ENCODE measurements around the gene CCDC74B.
"Not testable (repeated sequence)": the region's sequence is repeated elsewhere in the genome, so short reads cannot be mapped to it uniquely, and the experiment has no call there.

The CCDC74B gene

GRCh38 chr2:130145006-130145414, at the start of gene CCDC74B:
CCDC74B (minus strand) TSS chr2:130145112; CDS start chr2:130144996, 116 bp downstream.
- DNase-seq (ENCODE audit: low read depth, low spot score) = peak; percentile 72

- DNase-seq (ENCODE audit: low read depth, low spot score) = not testable (repeated sequence)
Measured at GRCh38 chr2:130193824-130194223, 48.9 kb upstream of the CCDC74B start.

- DNase-seq (ENCODE audit: low read depth, low spot score) = not testable (repeated sequence)
Measured at GRCh38 chr2:130192451-130192850, 47.5 kb upstream of the CCDC74B start.

GRCh38 chr2:130191319-130191718, 46.4 kb upstream of the CCDC74B start:
- not testable (repeated sequence) for DNase-seq (ENCODE audit: low read depth, low spot score)

GRCh38 chr2:130190237-130190636, 45.3 kb upstream of the CCDC74B start:
- no peak for DNase-seq (ENCODE audit: low read depth, low spot score)

GRCh38 chr2:130188958-130189357, 44.0 kb upstream of the CCDC74B start:
- not testable (repeated sequence) for DNase-seq (ENCODE audit: low read depth, low spot score)

GRCh38 chr2:130187859-130188792, 43.2 kb upstream of the CCDC74B start:
- DNase-seq (ENCODE audit: low read depth, low spot score) = not testable (repeated sequence)

- DNase-seq (ENCODE audit: low read depth, low spot score) = no peak
Measured at GRCh38 chr2:130187268-130187667, 42.4 kb upstream of the CCDC74B start.

- peak; percentile 34 for DNase-seq (ENCODE audit: low read depth, low spot score)
Measured at GRCh38 chr2:130186391-130186790, 41.5 kb upstream of the CCDC74B start.

- DNase-seq (ENCODE audit: low read depth, low spot score) = no peak
Measured at GRCh38 chr2:130185896-130186295, 41.0 kb upstream of the CCDC74B start.

- DNase-seq (ENCODE audit: low read depth, low spot score) = no peak
Measured at GRCh38 chr2:130185436-130185835, 40.5 kb upstream of the CCDC74B start.

- peak; percentile 71 for DNase-seq (ENCODE audit: low read depth, low spot score)
Measured at GRCh38 chr2:130183512-130184373, 38.8 kb upstream of the CCDC74B start.

- peak; percentile 22 for DNase-seq (ENCODE audit: low read depth, low spot score)
Measured at GRCh38 chr2:130182826-130183511, 38.1 kb upstream of the CCDC74B start.

GRCh38 chr2:130181880-130182682, 37.2 kb upstream of the CCDC74B start, which contains the start of gene MZT2B:
MZT2B (plus strand) TSS chr2:130182262; CDS start chr2:130182283, 21 bp downstream.
- peak; percentile 94 for DNase-seq (ENCODE audit: low read depth, low spot score)

- peak; percentile 98 for DNase-seq (ENCODE audit: low read depth, low spot score)
Measured at GRCh38 chr2:130181325-130181879, 36.5 kb upstream of the CCDC74B start, which contains the start of gene SMPD4. SMPD4 (minus strand) TSS chr2:130181602; CDS start chr2:130176592, 5,010 bp downstream.

- not testable (repeated sequence) for DNase-seq (ENCODE audit: low read depth, low spot score)
Measured at GRCh38 chr2:130180404-130181324, 35.8 kb upstream of the CCDC74B start.

- DNase-seq (ENCODE audit: low read depth, low spot score) = not testable (repeated sequence)
Measured at GRCh38 chr2:130174866-130175265, 30.0 kb upstream of the CCDC74B start.

- DNase-seq (ENCODE audit: low read depth, low spot score) = no peak
Measured at GRCh38 chr2:130169896-130170295, 25.0 kb upstream of the CCDC74B start.

- DNase-seq (ENCODE audit: low read depth, low spot score) = not testable (repeated sequence)
Measured at GRCh38 chr2:130169163-130169562, 24.3 kb upstream of the CCDC74B start.

Data from astrocyte of the hippocampus (primary cell).